Measurements from ENCODE around the gene RFC2. TPM values are rescaled to one million over a fixed set of nuclear protein-coding genes. Genes with fewer than 3 reads are reported as not detected.

Gene RFC2
- total and polyA plus RNA-seq, 2 of the 8 experiments (the other 6 are each of a cell fraction or from before 2014, with no cell fraction given), result 52.9 to 85.4 TPM

DNA sequence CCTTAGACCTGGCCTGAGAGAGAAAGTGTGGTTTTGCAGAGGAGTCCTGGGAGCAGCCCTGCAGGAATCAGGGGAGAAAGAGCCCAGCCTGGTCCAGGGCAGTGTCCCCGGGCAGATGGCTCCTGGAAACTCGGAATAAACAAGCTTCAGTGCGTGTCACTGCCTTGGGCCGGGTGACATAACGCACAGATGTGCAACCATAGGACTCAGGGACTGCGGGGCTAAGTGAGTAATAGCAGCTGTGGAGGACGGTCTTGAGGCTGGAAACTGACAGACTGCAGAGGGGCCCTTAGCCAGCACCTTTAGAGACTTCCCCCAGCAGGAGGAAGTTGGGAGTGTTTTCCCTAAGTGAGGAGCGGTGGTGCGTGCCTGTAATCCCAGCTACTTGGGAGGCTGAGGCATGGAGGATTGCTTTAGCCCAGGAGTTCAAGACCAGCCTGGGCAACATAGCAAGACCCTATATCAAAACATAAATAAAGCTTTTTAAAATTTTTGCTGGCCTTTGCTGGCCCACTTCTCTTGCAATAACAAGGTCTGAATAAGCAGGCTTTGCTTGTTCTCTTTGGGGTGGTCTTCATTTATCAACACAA is 29.8 kb upstream of the RFC2 start (continued):
- TF ChIP-seq, protein P1, sequence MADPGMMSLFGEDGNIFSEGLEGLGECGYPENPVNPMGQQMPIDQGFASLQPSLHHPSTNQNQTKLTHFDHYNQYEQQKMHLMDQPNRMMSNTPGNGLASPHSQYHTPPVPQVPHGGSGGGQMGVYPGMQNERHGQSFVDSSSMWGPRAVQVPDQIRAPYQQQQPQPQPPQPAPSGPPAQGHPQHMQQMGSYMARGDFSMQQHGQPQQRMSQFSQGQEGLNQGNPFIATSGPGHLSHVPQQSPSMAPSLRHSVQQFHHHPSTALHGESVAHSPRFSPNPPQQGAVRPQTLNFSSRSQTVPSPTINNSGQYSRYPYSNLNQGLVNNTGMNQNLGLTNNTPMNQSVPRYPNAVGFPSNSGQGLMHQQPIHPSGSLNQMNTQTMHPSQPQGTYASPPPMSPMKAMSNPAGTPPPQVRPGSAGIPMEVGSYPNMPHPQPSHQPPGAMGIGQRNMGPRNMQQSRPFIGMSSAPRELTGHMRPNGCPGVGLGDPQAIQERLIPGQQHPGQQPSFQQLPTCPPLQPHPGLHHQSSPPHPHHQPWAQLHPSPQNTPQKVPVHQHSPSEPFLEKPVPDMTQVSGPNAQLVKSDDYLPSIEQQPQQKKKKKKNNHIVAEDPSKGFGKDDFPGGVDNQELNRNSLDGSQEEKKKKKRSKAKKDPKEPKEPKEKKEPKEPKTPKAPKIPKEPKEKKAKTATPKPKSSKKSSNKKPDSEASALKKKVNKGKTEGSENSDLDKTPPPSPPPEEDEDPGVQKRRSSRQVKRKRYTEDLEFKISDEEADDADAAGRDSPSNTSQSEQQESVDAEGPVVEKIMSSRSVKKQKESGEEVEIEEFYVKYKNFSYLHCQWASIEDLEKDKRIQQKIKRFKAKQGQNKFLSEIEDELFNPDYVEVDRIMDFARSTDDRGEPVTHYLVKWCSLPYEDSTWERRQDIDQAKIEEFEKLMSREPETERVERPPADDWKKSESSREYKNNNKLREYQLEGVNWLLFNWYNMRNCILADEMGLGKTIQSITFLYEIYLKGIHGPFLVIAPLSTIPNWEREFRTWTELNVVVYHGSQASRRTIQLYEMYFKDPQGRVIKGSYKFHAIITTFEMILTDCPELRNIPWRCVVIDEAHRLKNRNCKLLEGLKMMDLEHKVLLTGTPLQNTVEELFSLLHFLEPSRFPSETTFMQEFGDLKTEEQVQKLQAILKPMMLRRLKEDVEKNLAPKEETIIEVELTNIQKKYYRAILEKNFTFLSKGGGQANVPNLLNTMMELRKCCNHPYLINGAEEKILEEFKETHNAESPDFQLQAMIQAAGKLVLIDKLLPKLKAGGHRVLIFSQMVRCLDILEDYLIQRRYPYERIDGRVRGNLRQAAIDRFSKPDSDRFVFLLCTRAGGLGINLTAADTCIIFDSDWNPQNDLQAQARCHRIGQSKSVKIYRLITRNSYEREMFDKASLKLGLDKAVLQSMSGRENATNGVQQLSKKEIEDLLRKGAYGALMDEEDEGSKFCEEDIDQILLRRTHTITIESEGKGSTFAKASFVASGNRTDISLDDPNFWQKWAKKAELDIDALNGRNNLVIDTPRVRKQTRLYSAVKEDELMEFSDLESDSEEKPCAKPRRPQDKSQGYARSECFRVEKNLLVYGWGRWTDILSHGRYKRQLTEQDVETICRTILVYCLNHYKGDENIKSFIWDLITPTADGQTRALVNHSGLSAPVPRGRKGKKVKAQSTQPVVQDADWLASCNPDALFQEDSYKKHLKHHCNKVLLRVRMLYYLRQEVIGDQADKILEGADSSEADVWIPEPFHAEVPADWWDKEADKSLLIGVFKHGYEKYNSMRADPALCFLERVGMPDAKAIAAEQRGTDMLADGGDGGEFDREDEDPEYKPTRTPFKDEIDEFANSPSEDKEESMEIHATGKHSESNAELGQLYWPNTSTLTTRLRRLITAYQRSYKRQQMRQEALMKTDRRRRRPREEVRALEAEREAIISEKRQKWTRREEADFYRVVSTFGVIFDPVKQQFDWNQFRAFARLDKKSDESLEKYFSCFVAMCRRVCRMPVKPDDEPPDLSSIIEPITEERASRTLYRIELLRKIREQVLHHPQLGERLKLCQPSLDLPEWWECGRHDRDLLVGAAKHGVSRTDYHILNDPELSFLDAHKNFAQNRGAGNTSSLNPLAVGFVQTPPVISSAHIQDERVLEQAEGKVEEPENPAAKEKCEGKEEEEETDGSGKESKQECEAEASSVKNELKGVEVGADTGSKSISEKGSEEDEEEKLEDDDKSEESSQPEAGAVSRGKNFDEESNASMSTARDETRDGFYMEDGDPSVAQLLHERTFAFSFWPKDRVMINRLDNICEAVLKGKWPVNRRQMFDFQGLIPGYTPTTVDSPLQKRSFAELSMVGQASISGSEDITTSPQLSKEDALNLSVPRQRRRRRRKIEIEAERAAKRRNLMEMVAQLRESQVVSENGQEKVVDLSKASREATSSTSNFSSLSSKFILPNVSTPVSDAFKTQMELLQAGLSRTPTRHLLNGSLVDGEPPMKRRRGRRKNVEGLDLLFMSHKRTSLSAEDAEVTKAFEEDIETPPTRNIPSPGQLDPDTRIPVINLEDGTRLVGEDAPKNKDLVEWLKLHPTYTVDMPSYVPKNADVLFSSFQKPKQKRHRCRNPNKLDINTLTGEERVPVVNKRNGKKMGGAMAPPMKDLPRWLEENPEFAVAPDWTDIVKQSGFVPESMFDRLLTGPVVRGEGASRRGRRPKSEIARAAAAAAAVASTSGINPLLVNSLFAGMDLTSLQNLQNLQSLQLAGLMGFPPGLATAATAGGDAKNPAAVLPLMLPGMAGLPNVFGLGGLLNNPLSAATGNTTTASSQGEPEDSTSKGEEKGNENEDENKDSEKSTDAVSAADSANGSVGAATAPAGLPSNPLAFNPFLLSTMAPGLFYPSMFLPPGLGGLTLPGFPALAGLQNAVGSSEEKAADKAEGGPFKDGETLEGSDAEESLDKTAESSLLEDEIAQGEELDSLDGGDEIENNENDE (IDR thresholded peaks at IDR 0.05; ENCODE audit: insufficient replicate concordance, low read length), result no peak
- no peak for TF ChIP-seq MAFK (IDR thresholded peaks at IDR 0.05; ENCODE audit: low read depth, low read length)
- TF ChIP-seq, protein P2, sequence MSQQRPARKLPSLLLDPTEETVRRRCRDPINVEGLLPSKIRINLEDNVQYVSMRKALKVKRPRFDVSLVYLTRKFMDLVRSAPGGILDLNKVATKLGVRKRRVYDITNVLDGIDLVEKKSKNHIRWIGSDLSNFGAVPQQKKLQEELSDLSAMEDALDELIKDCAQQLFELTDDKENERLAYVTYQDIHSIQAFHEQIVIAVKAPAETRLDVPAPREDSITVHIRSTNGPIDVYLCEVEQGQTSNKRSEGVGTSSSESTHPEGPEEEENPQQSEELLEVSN (IDR thresholded peaks at IDR 0.05), result no peak
- TF ChIP-seq TEAD4 (IDR thresholded peaks at IDR 0.05; ENCODE audit: low read depth, low read length), result no peak
- TF ChIP-seq EGR1 (IDR thresholded peaks at IDR 0.05; ENCODE audit: borderline replicate concordance, low read depth, low read length), result no peak
- no peak for TF ChIP-seq CREB1 (IDR thresholded peaks at IDR 0.05)
- TF ChIP-seq CEBPB (IDR thresholded peaks at IDR 0.05; ENCODE audit: low read depth, low read length), result no peak
- TF ChIP-seq RFX5 (IDR thresholded peaks at IDR 0.05; ENCODE audit: borderline replicate concordance, low read depth, low read length), result no peak
- TF ChIP-seq RAD21 (IDR thresholded peaks at IDR 0.05 in 1 of 2, conservative IDR thresholded peaks at IDR 0.05 in 1 of 2; ENCODE audit: low read depth in 2 of 2, low read length in 2 of 2), result no peak

All from H1 (cell line).